ENCODE data around the gene GREM1. TPM values are rescaled to one million over a fixed set of nuclear protein-coding genes. Genes with fewer than 3 reads are reported as not detected.

The GREM1 gene
- total and polyA plus RNA-seq, 9 of the 15 experiments (the other 6 are each of a cell fraction or from before 2014, with no cell fraction given): 0.01 to 0.20 (median 0.06) TPM; not detected in 6

GRCh38 chr15:32774022-32774421 is 56.2 kb downstream of the GREM1 start:
- intact Hi-C loops (cut with micrococcal nuclease) (no loop called here), in situ Hi-C loops (cut with MboI) (no loop called here)
- FAIRE-seq (no peak), DNase-seq (ENCODE audit: extremely low read depth in 1 of 4, low spot score in 3 of 4) (no peak), ATAC-seq (no peak)
- no TSS peak for BruUV-seq (replicated peaks)
- Histone ChIP-seq H3K9me3 (replicated peaks; ENCODE audit: control insufficient read depth, insufficient read depth, low read depth, low read length) (no peaks in the 10 kb centered on the region), H3K4me2 (ENCODE audit: insufficient read depth, low read length) (no peak overlapping the region), H3K27me3 (ENCODE audit: control insufficient read depth in 2 of 2, insufficient read depth in 2 of 2, low read length in 2 of 2) (no peaks in the 10 kb centered on the region; a peak in 2 of 5 replicates), H3K79me2 (ENCODE audit: control insufficient read depth, insufficient read depth, low read length) (no peaks in the 10 kb centered on the region), H3K36me3 (ENCODE audit: control insufficient read depth, insufficient read depth, low read length) (no peaks in the 10 kb centered on the region), H3K27ac (ENCODE audit: extremely low read depth, low read depth, low read length) (no peak overlapping the region), H3K4me3 (no peak overlapping the region), H2AFZ (ENCODE audit: low read depth, low read length) (no peak overlapping the region), H3K4me1 (replicated peaks in 1 of 2; ENCODE audit: control insufficient read depth in 2 of 2, insufficient read depth in 2 of 2, low read length in 2 of 2) (no peaks in the 10 kb centered on the region), H4K20me1 (replicated peaks; ENCODE audit: control insufficient read depth, insufficient read depth, low read length) (no peaks in the 10 kb centered on the region), H3K9ac (ENCODE audit: insufficient read depth in 1 of 2, low read depth in 2 of 2, low read length in 2 of 2) (no peak overlapping the region), H3K9me1 (ENCODE audit: control insufficient read depth, insufficient read depth, low read length) (no peaks in the 10 kb centered on the region)
- no peak for TF ChIP-seq DIDO1 (tag; IDR thresholded peaks at IDR 0.05; ENCODE audit: low read depth)
- no peak for TF ChIP-seq TRIM25 (IDR thresholded peaks at IDR 0.05; ENCODE audit: borderline replicate concordance)
- TF ChIP-seq ZNF121 (CRISPR knock-in tag; conservative IDR thresholded peaks at IDR 0.05): no peak
- no peak for TF ChIP-seq BCLAF1 (IDR thresholded peaks at IDR 0.05; ENCODE audit: borderline replicate concordance in 1 of 2, control insufficient read depth in 1 of 2, low read depth in 2 of 2, low read length in 1 of 2)
- no peak for TF ChIP-seq ZNF316 (IDR thresholded peaks at IDR 0.05)
- no peak for TF ChIP-seq HDAC8 (tag; IDR thresholded peaks at IDR 0.05)
- TF ChIP-seq ARNT (IDR thresholded peaks at IDR 0.05): no peak
- no peak for TF ChIP-seq SMAD4 (CRISPR knock-in tag; conservative IDR thresholded peaks at IDR 0.05)
- 3% methylated on average over 4 of the region's 4 CpGs for WGBS (ENCODE audit: insufficient coverage, low coverage, missing lambda C conversion rate)
- ChIA-PET CTCF (ENCODE audit: low intra/inter-chr PET ratio) (no interaction called here), POLR2A (no interaction called here)

All from K562 (cell line).